Smooth muscle cell (in vitro differentiated cells): ENCODE data around the gene GPATCH4. TPM values are rescaled to one million over a fixed set of nuclear protein-coding genes. Genes with fewer than 3 reads are reported as not detected.

Experiments
- DNase-seq: peaks from one replicate; lab custom pipeline; 2025; ENCODE audit not compliant: unreplicated experiment; lab: John Stamatoyannopoulos, UW
- H2AFZ ChIP-seq: fragments of 200-600 bp; sonication (generic); 2 replicates; pipeline ENCODE4 v1.6.0; 2016; ENCODE audit warnings: antibody characterized with exemption, low read depth, mild to moderate bottlenecking
- H3F3A ChIP-seq: fragments of 200-600 bp; sonication (generic); 2 replicates; pipeline ENCODE4 v1.6.0; 2017; ENCODE audit warnings: antibody characterized with exemption, low read depth
- H3K27ac ChIP-seq: fragments of 200-600 bp; sonication (generic); 2 replicates; pipeline ENCODE4 v1.5.1; 2016; ENCODE audit warnings: low read depth, mild to moderate bottlenecking
- H3K27me3 ChIP-seq: fragments of 200-600 bp; sonication (generic); 2 replicates; pipeline ENCODE4 v1.6.1; 2016; ENCODE audit warnings: low read depth, mild to moderate bottlenecking
- H3K36me3 ChIP-seq: fragments of 200-600 bp; sonication (generic); 2 replicates; pipeline ENCODE4 v1.5.1; 2016; ENCODE audit warnings: low read depth
- H3K4me1 ChIP-seq: fragments of 200-600 bp; sonication (generic); 2 replicates; pipeline ENCODE4 v1.5.1; 2016; ENCODE audit warnings: low read depth
- H3K4me2 ChIP-seq: fragments of 200-600 bp; sonication (generic); 2 replicates; pipeline ENCODE4 v1.6.0; 2016; ENCODE audit warnings: mild to moderate bottlenecking
- H3K4me3 ChIP-seq: fragments of 200-600 bp; sonication (generic); 2 replicates; pipeline ENCODE4 v1.5.1; 2016; ENCODE audit warnings: mild to moderate bottlenecking
- H3K79me2 ChIP-seq: fragments of 200-600 bp; sonication (generic); 2 replicates; pipeline ENCODE4 v1.6.0; 2016; ENCODE audit warnings: low read depth, mild to moderate bottlenecking
- H3K9ac ChIP-seq: fragments of 200-600 bp; sonication (generic); 2 replicates; pipeline ENCODE4 v1.6.0; 2016; ENCODE audit warnings: low read depth
- H3K9me3 ChIP-seq: fragments of 200-600 bp; sonication (generic); replicated peaks from 2 replicates; pipeline ENCODE4 v1.5.1; 2016; ENCODE audit warnings: low read depth
- H4K20me1 ChIP-seq: fragments of 200-600 bp; sonication (generic); 2 replicates; pipeline ENCODE4 v1.6.0; 2016; ENCODE audit warnings: low read depth
- CTCF ChIP-seq: fragments of 200-600 bp; sonication (generic); IDR thresholded peaks from 2 replicates; pipeline ENCODE4 v1.5.1; 2017; ENCODE audit warnings: borderline replicate concordance, mild to moderate bottlenecking, antibody characterized with exemption; ENCODE audit not compliant: insufficient read depth, poor library complexity, severe bottlenecking
- WGBS: methylation state at CpG from one replicate; pipeline ENCODE4 v1.1.7; 2016; ENCODE audit warnings: low lambda C conversion rate; 5-methylcytosine and 5-hydroxymethylcytosine counted together
- polyA plus RNA-seq: library from polyadenylated mRNA; unstranded; fragments of >200 nt; fragmentation: Nextera tagmentation; extraction: Ambion mirVana; gene quantifications from 2 replicates; pipeline ENCODE4 v1.2.1, GENCODE V29; 2016
- total RNA-seq: library from RNA; depleted of rRNA; stranded (reverse); fragments of >200 nt; gene quantifications from 2 replicates; pipeline ENCODE4 v1.2.3, GENCODE V29; 2014

GPATCH4 gene
- total and polyA plus RNA-seq, 2 experiments from 2014 or later, result 11.9 to 19.9 TPM

- H3K9ac ChIP-seq, result no peak overlapping the region
- TF ChIP-seq CTCF, result no peak
- no peak overlapping the region for H2AFZ ChIP-seq
- H3K27me3 ChIP-seq, result peaks cover 60% of the 10 kb centered on the region
- DNase-seq, result no peak
- H3K79me2 ChIP-seq, result no peaks in the 10 kb centered on the region
- no peaks in the 10 kb centered on the region for H3K36me3 ChIP-seq
- H3K4me2 ChIP-seq, result no peak overlapping the region
- H3K27ac ChIP-seq, result no peak overlapping the region
- no peaks in the 10 kb centered on the region for H3F3A ChIP-seq
- no peaks in the 10 kb centered on the region for H3K9me3 ChIP-seq
- H4K20me1 ChIP-seq, result no peaks in the 10 kb centered on the region
- peaks cover 7% of the 10 kb centered on the region for H3K4me1 ChIP-seq
- WGBS, result 89% methylated on average over 8 of the region's 8 CpGs
- no peak overlapping the region for H3K4me3 ChIP-seq
These were observed 28.7 kb upstream of the GPATCH4 start for GRCh38 chr1:156629823-156630449.

GRCh38 chr1:156627313-156627880 is 26.1 kb upstream of the GPATCH4 start:
- DNase-seq, result no peak
- Histone ChIP-seq H3F3A (no peaks in the 10 kb centered on the region), H4K20me1 (no peaks in the 10 kb centered on the region), H2AFZ (no peak overlapping the region), H3K9me3 (no peaks in the 10 kb centered on the region), H3K4me1 (peaks cover 8% of the 10 kb centered on the region), H3K27me3 (peaks cover 65% of the 10 kb centered on the region), H3K27ac (no peak overlapping the region), H3K4me2 (no peak overlapping the region), H3K79me2 (no peaks in the 10 kb centered on the region), H3K4me3 (no peak overlapping the region), H3K9ac (no peak overlapping the region), H3K36me3 (no peaks in the 10 kb centered on the region)
- WGBS, result 86% methylated on average over 2 of the region's 2 CpGs
- peak; percentile 59 for TF ChIP-seq CTCF

- H3K9me3 ChIP-seq, result no peaks in the 10 kb centered on the region
- TF ChIP-seq CTCF, result no peak
- H3K4me1 ChIP-seq, result peaks cover 8% of the 10 kb centered on the region
- no peak overlapping the region for H3K27ac ChIP-seq
- no peaks in the 10 kb centered on the region for H3K79me2 ChIP-seq
- H4K20me1 ChIP-seq, result no peaks in the 10 kb centered on the region
- H3K4me2 ChIP-seq, result peak overlapping the region; percentile 87
- H3K27me3 ChIP-seq, result peaks cover 67% of the 10 kb centered on the region
- no peak overlapping the region for H3K9ac ChIP-seq
- no peak overlapping the region for H2AFZ ChIP-seq
- DNase-seq, result no peak
- no peaks in the 10 kb centered on the region for H3F3A ChIP-seq
- WGBS, result 50% methylated on average over 4 of the region's 4 CpGs
- H3K4me3 ChIP-seq, result no peak overlapping the region
- H3K36me3 ChIP-seq, result no peaks in the 10 kb centered on the region
These were observed 24.8 kb upstream of the GPATCH4 start for GRCh38 chr1:156626079-156626438.

GRCh38 chr1:156625436-156626078 is 24.3 kb upstream of the GPATCH4 start:
- Histone ChIP-seq H3K79me2 (no peaks in the 10 kb centered on the region), H3K4me1 (peaks cover 8% of the 10 kb centered on the region), H2AFZ (no peak overlapping the region), H3K27ac (no peak overlapping the region), H3K9me3 (no peaks in the 10 kb centered on the region), H3K9ac (no peak overlapping the region), H3K4me3 (peak overlapping the region; percentile 40), H3K27me3 (peaks cover 67% of the 10 kb centered on the region), H3K36me3 (no peaks in the 10 kb centered on the region), H4K20me1 (no peaks in the 10 kb centered on the region), H3K4me2 (peak overlapping the region; percentile 87), H3F3A (no peaks in the 10 kb centered on the region)
- DNase-seq, result peak; percentile 23
- peak; percentile 70 for TF ChIP-seq CTCF
- 4% methylated on average over 43 of the region's 45 CpGs for WGBS
